Fibroblast of skin of abdomen (primary cell): ENCODE results near the gene COX6B1. TPM values are rescaled to one million over a fixed set of nuclear protein-coding genes. Genes with fewer than 3 reads are reported as not detected.
"Not testable (repeated sequence)": the region's sequence is repeated elsewhere in the genome, so short reads cannot be mapped to it uniquely, and the experiment has no call there.

Experiments used
- DNase-seq: peaks from one replicate; pipeline ENCODE4 v3.0.0-alpha.2; 2013
- polyA plus RNA-seq, 2 experiments: library from polyadenylated mRNA; unstranded; fragments of 120-200 nt; gene quantifications; one replicate each; pipeline ENCODE4 v1.2.1, GENCODE V29; 2013; ENCODE audit not compliant: insufficient read length in 2 of 2

The COX6B1 gene
- polyA plus RNA-seq (2013, experiment 1 of 2; ENCODE audit: insufficient read length), result 258 TPM
- polyA plus RNA-seq (2013, experiment 2 of 2; ENCODE audit: insufficient read length), result 263 TPM

GRCh38 chr19:35648017-35648961 lies at the start of gene COX6B1:
Gene COX6B1, plus strand, starts transcription at chr19:35648323. Its CDS starts 2,921 bp downstream, at chr19:35651244.
- peak; percentile 96 for DNase-seq

- DNase-seq, result no peak
These were observed 46.2 kb upstream of the COX6B1 start for GRCh38 chr19:35601971-35602370.

GRCh38 chr19:35604436-35604835 lies 43.7 kb upstream of the COX6B1 start:
- DNase-seq, result not testable (repeated sequence)

GRCh38 chr19:35607170-35607569 lies 41.0 kb upstream of the COX6B1 start:
- not testable (repeated sequence) for DNase-seq

- DNase-seq, result no peak
These were observed 40.5 kb upstream of the COX6B1 start for GRCh38 chr19:35607661-35608060.

GRCh38 chr19:35608251-35608650 lies 39.9 kb upstream of the COX6B1 start:
- DNase-seq, result no peak

- DNase-seq, result no peak
These were observed 38.2 kb upstream of the COX6B1 start for GRCh38 chr19:35609851-35610353.

GRCh38 chr19:35612224-35612558 lies 35.9 kb upstream of the COX6B1 start:
- no peak for DNase-seq

- DNase-seq, result peak; percentile 91
These were observed 35.4 kb upstream of the COX6B1 start, which contains the start of gene HAUS5 for GRCh38 chr19:35612559-35613321. Gene HAUS5, plus strand, starts transcription at chr19:35612735. Its CDS starts 60 bp downstream, at chr19:35612795.

GRCh38 chr19:35613574-35613973 lies 34.5 kb upstream of the COX6B1 start:
- no peak for DNase-seq

GRCh38 chr19:35615036-35615435 lies 33.1 kb upstream of the COX6B1 start:
- no peak for DNase-seq

- no peak for DNase-seq
These were observed 29.3 kb upstream of the COX6B1 start for GRCh38 chr19:35618857-35619256.

GRCh38 chr19:35619290-35619923 lies 28.7 kb upstream of the COX6B1 start:
- DNase-seq, result no peak

- no peak for DNase-seq
These were observed 28.1 kb upstream of the COX6B1 start for GRCh38 chr19:35620001-35620400.

- DNase-seq, result no peak
These were observed 26.4 kb upstream of the COX6B1 start for GRCh38 chr19:35621708-35622107.

GRCh38 chr19:35622750-35623149 lies 25.4 kb upstream of the COX6B1 start:
- no peak for DNase-seq

- DNase-seq, result no peak
These were observed 24.7 kb upstream of the COX6B1 start for GRCh38 chr19:35623327-35624010.

- DNase-seq, result no peak
These were observed 19.9 kb upstream of the COX6B1 start for GRCh38 chr19:35628264-35628564.

- DNase-seq, result peak; percentile 99
These were observed 19.4 kb upstream of the COX6B1 start, which contains the start of gene RBM42 for GRCh38 chr19:35628565-35629331. Gene RBM42, plus strand, starts transcription at chr19:35629036. Its CDS starts 118 bp downstream, at chr19:35629154.

- no peak for DNase-seq
These were observed 18.8 kb upstream of the COX6B1 start for GRCh38 chr19:35629332-35629633.

- no peak for DNase-seq
These were observed 14.2 kb upstream of the COX6B1 start for GRCh38 chr19:35633727-35634440.
